Osteoblast (primary cell): ENCODE results near the gene RB1. TPM values are rescaled to one million over a fixed set of nuclear protein-coding genes. Genes with fewer than 3 reads are reported as not detected.

Experiments used
- DNase-seq: peaks from one replicate; pipeline ENCODE4 v3.0.0; 2011; ENCODE audit warnings: low spot score, mixed read lengths; ENCODE audit not compliant: insufficient read length; ENCODE audit errors: missing footprints
- H2AFZ ChIP-seq: 2 replicates; pipeline ENCODE4 v1.6.0; 2011; ENCODE audit warnings: mild to moderate bottlenecking, low read length
- H3K27ac ChIP-seq: 2 replicates; pipeline ENCODE4 v1.5.1; 2011; ENCODE audit warnings: mild to moderate bottlenecking, low read depth, low read length, moderate library complexity
- H3K27me3 ChIP-seq: 2 replicates; pipeline ENCODE4 v1.6.0; 2012; ENCODE audit warnings: mild to moderate bottlenecking, control low read depth, inconsistent platforms, low read length, moderate library complexity; ENCODE audit not compliant: insufficient read depth
- H3K36me3 ChIP-seq: 2 replicates; pipeline ENCODE4 v1.5.1; 2011; ENCODE audit warnings: mild to moderate bottlenecking, low read length, control low read depth, moderate library complexity; ENCODE audit not compliant: insufficient read depth
- H3K4me1 ChIP-seq: 2 replicates; pipeline ENCODE4 v1.5.1; 2011; ENCODE audit warnings: mild to moderate bottlenecking, low read length, control low read depth, moderate library complexity; ENCODE audit not compliant: insufficient read depth
- H3K4me2 ChIP-seq: 2 replicates; pipeline ENCODE4 v1.6.0; 2011; ENCODE audit warnings: mild to moderate bottlenecking, low read length; ENCODE audit not compliant: insufficient read depth
- H3K4me3 ChIP-seq: fragments of 200-600 bp; sonication (generic); 3 replicates; pipeline ENCODE4 v1.5.1; 2012; ENCODE audit warnings: mild to moderate bottlenecking, low read length, inconsistent platforms; ENCODE audit not compliant: insufficient read depth
- H3K79me2 ChIP-seq: 2 replicates; pipeline ENCODE4 v1.6.0; 2012; ENCODE audit warnings: mild to moderate bottlenecking, low read length, control low read depth, inconsistent platforms; ENCODE audit not compliant: insufficient read depth
- H3K9me3 ChIP-seq: 2 replicates; pipeline ENCODE4 v1.5.1; 2011; ENCODE audit warnings: low read depth, low read length, control low read depth
- H4K20me1 ChIP-seq: 2 replicates; pipeline ENCODE4 v1.6.0; 2012; ENCODE audit warnings: mild to moderate bottlenecking, low read length, control low read depth; ENCODE audit not compliant: insufficient read depth
- total RNA-seq: library from RNA; depleted of rRNA; stranded (reverse); fragments of >200 nt; gene quantifications from 2 replicates; pipeline ENCODE4 v1.2.3, GENCODE V29; 2012
- TF ChIP-seq, protein P1 (sequence below): IDR thresholded peaks from 2 replicates; pipeline ENCODE4 v1.5.1; 2011; ENCODE audit warnings: mild to moderate bottlenecking, low read depth, low read length, moderate library complexity; ENCODE audit errors: extremely low read depth

The RB1 gene
- total RNA-seq, 1 donor, result 33.3 TPM

DNA sequence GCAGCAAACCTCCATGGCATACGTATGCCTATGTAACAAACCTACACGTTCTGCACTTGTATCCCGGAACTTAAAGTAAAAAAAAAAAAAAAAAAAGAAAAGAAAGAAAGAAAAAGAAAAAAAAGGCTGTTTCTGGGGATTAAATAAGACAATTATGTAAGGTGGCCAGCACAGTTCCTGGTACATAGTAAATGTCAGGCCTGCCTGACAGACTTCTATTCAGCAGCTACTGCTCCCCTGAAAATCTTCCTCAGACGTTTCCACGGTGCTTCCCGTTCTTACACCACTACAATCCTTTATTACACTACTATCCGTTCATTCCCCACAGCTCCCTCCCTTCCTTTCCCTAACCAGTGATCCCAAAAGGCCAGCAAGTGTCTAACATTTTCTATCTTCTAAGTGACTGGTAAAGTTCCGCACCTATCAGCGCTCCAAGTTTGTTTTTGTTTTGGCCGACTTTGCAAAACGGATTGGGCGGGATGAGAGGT lies 636 bp upstream of the RB1 start:
- H4K20me1 ChIP-seq, result peaks cover 8% of the 10 kb centered on the region

DNA sequence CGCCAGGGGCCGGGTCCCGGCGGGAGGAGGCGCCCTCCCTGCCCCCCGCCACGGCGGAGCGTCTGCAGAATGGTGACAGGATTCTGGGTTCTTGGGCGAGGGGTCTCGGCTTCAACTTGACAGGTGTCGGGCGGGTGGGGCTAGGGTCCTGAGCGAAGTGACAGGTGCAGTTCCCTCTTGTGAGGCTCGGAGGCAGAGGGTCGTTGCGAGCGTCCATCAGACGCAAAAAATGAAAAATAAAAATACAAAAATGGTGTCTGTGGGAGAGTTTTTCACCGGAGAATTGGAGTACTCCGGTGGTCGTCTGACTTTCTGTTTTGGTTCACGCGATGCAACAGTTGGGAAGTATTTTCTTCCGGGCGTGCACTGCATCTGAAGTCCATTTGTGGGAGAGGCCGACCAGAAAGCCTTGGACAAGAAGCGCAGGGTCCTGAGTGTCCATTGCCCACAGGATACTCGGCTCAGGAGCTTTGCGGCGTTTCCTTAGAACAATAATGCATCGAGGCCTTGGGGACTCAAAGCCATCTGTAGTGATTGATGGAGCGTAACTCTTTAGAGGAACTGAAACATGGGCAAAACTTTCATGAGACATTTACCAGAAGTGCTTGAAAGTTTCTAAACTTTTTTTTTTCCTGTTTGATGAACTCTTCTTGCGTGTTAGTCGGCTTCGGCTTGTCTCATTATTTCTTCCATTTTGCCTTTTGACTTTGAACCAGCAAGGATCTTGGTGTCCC lies 759 bp downstream of the RB1 start:
- TF ChIP-seq, protein P1, sequence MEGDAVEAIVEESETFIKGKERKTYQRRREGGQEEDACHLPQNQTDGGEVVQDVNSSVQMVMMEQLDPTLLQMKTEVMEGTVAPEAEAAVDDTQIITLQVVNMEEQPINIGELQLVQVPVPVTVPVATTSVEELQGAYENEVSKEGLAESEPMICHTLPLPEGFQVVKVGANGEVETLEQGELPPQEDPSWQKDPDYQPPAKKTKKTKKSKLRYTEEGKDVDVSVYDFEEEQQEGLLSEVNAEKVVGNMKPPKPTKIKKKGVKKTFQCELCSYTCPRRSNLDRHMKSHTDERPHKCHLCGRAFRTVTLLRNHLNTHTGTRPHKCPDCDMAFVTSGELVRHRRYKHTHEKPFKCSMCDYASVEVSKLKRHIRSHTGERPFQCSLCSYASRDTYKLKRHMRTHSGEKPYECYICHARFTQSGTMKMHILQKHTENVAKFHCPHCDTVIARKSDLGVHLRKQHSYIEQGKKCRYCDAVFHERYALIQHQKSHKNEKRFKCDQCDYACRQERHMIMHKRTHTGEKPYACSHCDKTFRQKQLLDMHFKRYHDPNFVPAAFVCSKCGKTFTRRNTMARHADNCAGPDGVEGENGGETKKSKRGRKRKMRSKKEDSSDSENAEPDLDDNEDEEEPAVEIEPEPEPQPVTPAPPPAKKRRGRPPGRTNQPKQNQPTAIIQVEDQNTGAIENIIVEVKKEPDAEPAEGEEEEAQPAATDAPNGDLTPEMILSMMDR, result no peak
- peak; percentile 87 for DNase-seq
- H3K27ac ChIP-seq, result peak overlapping the region; percentile 97
- peaks cover 16% of the 10 kb centered on the region for H3K4me1 ChIP-seq
- peaks cover 49% of the 10 kb centered on the region for H3K79me2 ChIP-seq
- no peaks in the 10 kb centered on the region for H3K27me3 ChIP-seq
- H3K4me3 ChIP-seq, result peak overlapping the region; percentile 97
- H2AFZ ChIP-seq, result peak overlapping the region; percentile 86
- H3K9me3 ChIP-seq, result no peaks in the 10 kb centered on the region
- H3K4me2 ChIP-seq, result peak overlapping the region; percentile 90
- peaks cover 6% of the 10 kb centered on the region for H3K36me3 ChIP-seq
- peaks cover 8% of the 10 kb centered on the region for H4K20me1 ChIP-seq

More for the DNA sequence above, 636 bp upstream of the RB1 start:
- Histone ChIP-seq H3K79me2 (peaks cover 40% of the 10 kb centered on the region), H3K4me2 (peak overlapping the region; percentile 98), H3K4me1 (peaks cover 16% of the 10 kb centered on the region), H3K27me3 (no peaks in the 10 kb centered on the region), H3K9me3 (no peaks in the 10 kb centered on the region), H3K27ac (peak overlapping the region; percentile 97), H3K4me3 (peak overlapping the region; percentile 97), H3K36me3 (peaks cover 4% of the 10 kb centered on the region), H2AFZ (peak overlapping the region; percentile 100)
- DNase-seq, result no peak
- TF ChIP-seq, protein P1, result no peak

DNA sequence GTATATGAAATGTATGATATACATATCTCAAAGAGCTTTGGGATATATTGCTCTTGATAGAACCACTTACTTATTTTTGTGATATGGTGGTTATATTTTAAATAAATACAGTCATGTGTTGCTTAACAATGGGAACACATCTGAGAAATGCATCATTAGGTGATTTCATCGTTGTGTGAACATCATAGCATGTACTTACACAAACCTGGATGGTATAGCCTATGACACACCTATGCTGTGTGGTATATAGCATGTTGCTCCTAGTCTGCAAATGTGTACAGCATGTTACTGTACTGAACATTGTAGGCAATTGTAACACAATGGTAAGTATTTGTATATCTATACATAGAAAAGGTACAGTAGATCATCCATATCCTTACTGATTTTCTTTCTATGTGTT lies 7.7 kb downstream of the RB1 start:
- Histone ChIP-seq H3K79me2 (peaks cover 79% of the 10 kb centered on the region), H3K36me3 (peaks cover 9% of the 10 kb centered on the region), H3K4me2 (no peak overlapping the region), H3K27ac (no peak overlapping the region), H2AFZ (no peak overlapping the region), H3K9me3 (no peaks in the 10 kb centered on the region), H4K20me1 (no peaks in the 10 kb centered on the region), H3K4me1 (no peaks in the 10 kb centered on the region), H3K4me3 (no peak overlapping the region), H3K27me3 (no peaks in the 10 kb centered on the region)
- no peak for DNase-seq
- TF ChIP-seq, protein P1, result no peak

DNA sequence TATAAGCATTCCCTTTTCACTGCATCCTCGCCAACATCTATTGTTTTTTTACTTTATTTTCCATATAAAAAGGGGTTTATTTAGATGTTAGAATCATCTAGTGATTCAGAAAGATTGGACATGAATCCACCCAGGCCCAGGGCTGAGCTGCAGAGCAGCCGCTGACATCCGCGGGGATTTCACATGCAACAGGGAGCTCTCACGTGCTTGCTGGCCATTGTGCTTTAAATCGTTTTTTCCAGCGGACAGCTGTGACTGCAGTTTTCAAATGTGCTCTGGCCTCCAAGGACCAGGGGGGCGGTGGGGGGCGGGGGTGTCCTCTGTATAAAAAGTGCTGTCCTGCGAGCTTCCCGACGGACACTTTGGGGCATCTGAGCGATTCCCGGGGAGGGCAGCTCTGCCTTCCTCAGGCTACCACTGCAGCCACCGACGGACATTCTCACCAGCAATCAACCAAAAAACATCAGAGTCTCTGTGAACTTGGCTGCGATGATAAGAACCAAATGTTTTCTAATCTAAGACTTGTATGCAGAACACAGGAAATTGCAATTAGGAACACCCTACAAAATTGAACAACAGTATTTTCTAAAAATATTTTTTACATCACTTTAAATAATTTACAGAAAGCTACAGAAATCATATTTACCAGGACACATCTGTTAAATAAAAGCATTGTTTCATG lies 12.6 kb downstream of the RB1 start:
- Histone ChIP-seq H4K20me1 (peaks cover 3% of the 10 kb centered on the region), H3K27ac (no peak overlapping the region), H3K27me3 (no peaks in the 10 kb centered on the region), H3K4me3 (no peak overlapping the region), H3K4me2 (no peak overlapping the region), H3K4me1 (no peaks in the 10 kb centered on the region), H3K79me2 (peaks cover 71% of the 10 kb centered on the region), H3K9me3 (no peaks in the 10 kb centered on the region), H2AFZ (no peak overlapping the region), H3K36me3 (peaks cover 12% of the 10 kb centered on the region)
- TF ChIP-seq, protein P1, result no peak
- peak; percentile 39 for DNase-seq
